Keratinocyte (primary cell): ENCODE measurements around the gene ISYNA1. TPM values are rescaled to one million over a fixed set of nuclear protein-coding genes. Genes with fewer than 3 reads are reported as not detected.

Source experiments
- DNase-seq: peaks from one replicate; pipeline ENCODE4 v3.0.0-alpha.2; 2011; ENCODE audit warnings: low read depth, missing footprints, low spot score
- FAIRE-seq: peaks from 2 replicates; lab custom pipeline; 2011; peaks lifted over from hg19 to GRCh38; lab: Jason Lieb, UNC
- H2AFZ ChIP-seq: 2 replicates; pipeline ENCODE4 v1.6.0; 2012; ENCODE audit warnings: low read length, control low read depth, inconsistent platforms; ENCODE audit not compliant: control insufficient read depth
- H3K27ac ChIP-seq: 2 replicates; pipeline ENCODE4 v1.5.1; 2011; ENCODE audit warnings: low read length; ENCODE audit not compliant: control insufficient read depth, insufficient read depth
- H3K27me3 ChIP-seq: 3 replicates; pipeline ENCODE4 v1.6.0; 2011; ENCODE audit warnings: low read length; ENCODE audit not compliant: control insufficient read depth, insufficient read depth; ENCODE audit errors: extremely low read depth
- H3K36me3 ChIP-seq, 2 experiments: 2 replicates in 1 of 2; 3 replicates in 1 of 2; pipeline ENCODE4 v1.5.1; 2011; ENCODE audit warnings: low read length in 2 of 2, mild to moderate bottlenecking in 1 of 2; ENCODE audit not compliant: control insufficient read depth in 2 of 2, insufficient read depth in 2 of 2; ENCODE audit errors: extremely low read depth in 1 of 2
- H3K4me1 ChIP-seq: 3 replicates; pipeline ENCODE4 v1.5.1; 2011; ENCODE audit warnings: low read length; ENCODE audit not compliant: control insufficient read depth, insufficient read depth; ENCODE audit errors: extremely low read depth
- H3K4me2 ChIP-seq: 3 replicates; pipeline ENCODE4 v1.6.0; 2011; ENCODE audit warnings: low read depth, low read length; ENCODE audit not compliant: control insufficient read depth, insufficient read depth; ENCODE audit errors: extremely low read depth
- H3K4me3 ChIP-seq, 3 experiments: fragments of 200-600 bp in 1 of 3; sonication (generic) in 1 of 3; 2 replicates in 2 of 3; 3 replicates in 1 of 3; pipeline ENCODE4 v1.5.1; 2011 to 2016; ENCODE audit warnings: low read length in 3 of 3, mild to moderate bottlenecking in 3 of 3, control low read depth in 2 of 3, inconsistent platforms in 1 of 3, low read depth in 1 of 3, mixed read lengths in 1 of 3, mixed run types in 1 of 3, moderate library complexity in 1 of 3; ENCODE audit not compliant: control insufficient read depth in 2 of 3, insufficient read depth in 2 of 3; ENCODE audit errors: extremely low read depth in 1 of 3
- H3K79me2 ChIP-seq: 2 replicates; pipeline ENCODE4 v1.6.0; 2012; ENCODE audit warnings: low read length; ENCODE audit not compliant: control insufficient read depth, insufficient read depth
- H3K9ac ChIP-seq: 3 replicates; pipeline ENCODE4 v1.6.0; 2011; ENCODE audit warnings: low read length; ENCODE audit not compliant: control insufficient read depth, insufficient read depth; ENCODE audit errors: extremely low read depth
- H3K9me1 ChIP-seq: 3 replicates; pipeline ENCODE4 v1.6.0; 2011; ENCODE audit warnings: low read length; ENCODE audit not compliant: control insufficient read depth, insufficient read depth; ENCODE audit errors: extremely low read depth
- H3K9me3 ChIP-seq: 2 replicates; pipeline ENCODE4 v1.5.1; 2012; ENCODE audit warnings: low read depth, low read length; ENCODE audit not compliant: control insufficient read depth
- H4K20me1 ChIP-seq: 3 replicates; pipeline ENCODE4 v1.6.0; 2011; ENCODE audit warnings: low read length; ENCODE audit not compliant: control insufficient read depth, insufficient read depth; ENCODE audit errors: extremely low read depth
- CTCF ChIP-seq, 3 experiments: IDR thresholded peaks in 1 of 3; conservative IDR thresholded peaks in 1 of 3; optimal IDR thresholded peaks in 1 of 3; 2 replicates in 2 of 3; 3 replicates in 1 of 3; pipeline versions ENCODE3 to v1.5.1; 2011; ENCODE audit warnings: low read length in 3 of 3, mild to moderate bottlenecking in 3 of 3, moderate library complexity in 2 of 3, control low read depth in 1 of 3, inconsistent platforms in 1 of 3; ENCODE audit not compliant: insufficient read depth in 2 of 3; ENCODE audit errors: extremely low read depth in 1 of 3
- EZH2 ChIP-seq: IDR thresholded peaks from one replicate; pipeline ENCODE4 v1.6.1; 2012; ENCODE audit warnings: inconsistent platforms, mild to moderate bottlenecking, low read length, moderate library complexity
- dilution Hi-C: fragments of 300-500 bp; cut with MboI; formaldehyde crosslinking; loops from one replicate; pipeline ENCODE4 v1.7.0; 2020; ENCODE audit warnings: low sequenced_read_pairs; ENCODE audit not compliant: extremely low pct_ligation_motif_present
- polyA plus RNA-seq, 5 experiments: library from polyadenylated mRNA; depleted of rRNA in 3 of 5; stranded (reverse) in 3 of 5; stranded (forward) in 1 of 5; unstranded in 1 of 5; fragments of >200 nt; gene quantifications; 1 replicate in 1 of 5; 2 replicates in 3 of 5; 3 replicates in 1 of 5; pipeline versions ENCODE4 v1.2.1 to v1.2.3, GENCODE V29; 2011 to 2012; ENCODE audit warnings: missing spikeins in 2 of 5, low read depth in 1 of 5, low replicate concordance in 1 of 5

Gene ISYNA1
- polyA plus RNA-seq, 1 donor (not counting 4 experiments of a cell fraction or from before 2014, with no cell fraction given): 3.5 TPM

- FAIRE-seq (no peak), DNase-seq (no peak)
- TF ChIP-seq CTCF (optimal IDR thresholded peaks at IDR 0.05 in 1 of 3, IDR thresholded peaks at IDR 0.05 in 1 of 3, conservative IDR thresholded peaks at IDR 0.05 in 1 of 3; ENCODE audit: extremely low read depth in 1 of 3, insufficient read depth in 2 of 3, low read length in 3 of 3) (no peak), EZH2 (no peak)
- Histone ChIP-seq H4K20me1 (no peaks in the 10 kb centered on the region), H3K9ac (no peak overlapping the region), H3K9me3 (no peaks in the 10 kb centered on the region), H3K36me3 (no peaks in the 10 kb centered on the region), H3K4me2 (no peak overlapping the region), H3K9me1 (no peaks in the 10 kb centered on the region), H3K27ac (no peak overlapping the region), H3K79me2 (no peaks in the 10 kb centered on the region), H3K27me3 (peaks cover 27% of the 10 kb centered on the region), H2AFZ (no peak overlapping the region), H3K4me1 (no peaks in the 10 kb centered on the region), H3K4me3 (no peak overlapping the region)
- dilution Hi-C loops: no loop called here
These were observed 44.1 kb downstream of the ISYNA1 start for GRCh38 chr19:18393836-18394235.

- no peak for DNase-seq
- H3K27me3 ChIP-seq: peaks cover 28% of the 10 kb centered on the region
- TF ChIP-seq EZH2: no peak
- TF ChIP-seq CTCF (optimal IDR thresholded peaks at IDR 0.05 in 1 of 3, IDR thresholded peaks at IDR 0.05 in 1 of 3, conservative IDR thresholded peaks at IDR 0.05 in 1 of 3; ENCODE audit: extremely low read depth in 1 of 3, insufficient read depth in 2 of 3, low read length in 3 of 3): no peak
- no peak overlapping the region for H3K4me3 ChIP-seq
- no peaks in the 10 kb centered on the region for H3K9me1 ChIP-seq
- no peak for FAIRE-seq
- no peak overlapping the region for H3K9ac ChIP-seq
- dilution Hi-C loops: no loop called here
- no peaks in the 10 kb centered on the region for H3K9me3 ChIP-seq
- H4K20me1 ChIP-seq: no peaks in the 10 kb centered on the region
- no peak overlapping the region for H3K27ac ChIP-seq
- H3K4me1 ChIP-seq: no peaks in the 10 kb centered on the region
- no peaks in the 10 kb centered on the region for H3K79me2 ChIP-seq
- H3K36me3 ChIP-seq: no peaks in the 10 kb centered on the region
- H3K4me2 ChIP-seq: no peak overlapping the region
- no peak overlapping the region for H2AFZ ChIP-seq
These were observed 45.0 kb downstream of the ISYNA1 start for GRCh38 chr19:18392926-18393325.
